NCI-H1930 (cell line): ENCODE data around the gene IRF9.

ENCODE experiments used
- DNase-seq, 2 experiments: peaks; one replicate each; lab custom pipeline; 2025; lab: John Stamatoyannopoulos, UW

IRF9 gene

DNA sequence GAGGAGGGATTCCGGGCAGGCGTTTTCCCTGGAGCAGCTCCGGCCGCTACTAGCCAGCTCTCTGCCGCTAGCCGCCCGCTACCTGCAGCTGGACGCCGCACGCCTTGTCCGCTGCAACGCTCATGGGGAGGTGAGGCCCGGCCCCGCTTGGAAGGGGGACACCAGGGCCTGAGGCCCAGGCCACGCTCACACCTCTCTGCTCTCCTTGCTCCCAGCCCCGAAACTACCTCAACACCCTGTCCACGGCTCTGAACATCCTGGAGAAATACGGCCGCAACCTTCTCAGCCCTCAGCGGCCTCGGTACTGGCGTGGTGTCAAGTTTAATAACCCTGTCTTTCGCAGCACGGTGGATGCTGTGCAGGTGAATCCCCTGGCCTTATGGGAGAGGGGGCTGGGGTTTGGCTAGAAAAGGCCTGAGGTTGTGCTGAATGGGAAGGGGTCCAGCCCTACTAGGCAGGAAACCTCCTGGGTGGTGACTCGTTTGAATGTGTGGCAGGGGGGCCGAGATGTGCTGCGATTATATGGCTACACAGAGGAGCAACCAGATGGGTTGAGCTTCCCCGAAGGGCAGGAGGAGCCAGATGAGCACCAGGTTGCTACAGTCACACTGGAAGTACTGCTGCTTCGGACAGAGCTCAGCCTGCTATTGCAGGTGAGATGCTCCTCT lies 13.2 kb upstream of the IRF9 start:
- DNase-seq, result no peak

DNA sequence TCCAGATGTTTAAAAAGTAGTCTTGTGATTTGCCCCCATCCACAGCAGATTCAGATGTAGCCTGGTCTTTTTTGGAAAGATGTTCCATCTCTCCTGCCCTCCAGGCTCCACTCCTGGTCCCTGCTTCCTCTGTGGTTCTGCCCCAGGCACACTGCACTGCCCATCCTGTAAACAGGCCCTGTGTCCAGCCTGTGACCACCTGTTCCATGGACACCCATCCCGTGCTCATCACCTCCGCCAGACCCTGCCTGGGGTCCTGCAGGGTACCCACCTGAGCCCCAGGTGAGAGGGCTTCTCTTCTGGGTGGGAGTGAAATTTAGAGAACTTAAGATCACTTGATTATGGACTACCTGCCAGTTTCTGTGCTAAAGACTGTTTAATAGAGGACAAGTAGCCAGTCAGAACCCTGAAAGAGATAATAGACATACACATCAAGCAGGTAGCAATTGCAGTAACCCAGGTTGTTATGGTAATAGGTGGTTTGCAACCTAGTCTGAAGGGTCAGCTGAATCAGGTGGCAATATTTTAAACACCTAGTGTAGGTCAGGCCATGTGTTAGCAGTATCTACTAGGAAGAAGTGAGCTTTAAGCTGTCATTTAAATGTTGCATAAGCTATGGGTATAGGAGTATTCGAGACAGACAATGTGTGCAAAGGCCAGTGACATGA lies 11.6 kb upstream of the IRF9 start:
- no peak for DNase-seq

DNA sequence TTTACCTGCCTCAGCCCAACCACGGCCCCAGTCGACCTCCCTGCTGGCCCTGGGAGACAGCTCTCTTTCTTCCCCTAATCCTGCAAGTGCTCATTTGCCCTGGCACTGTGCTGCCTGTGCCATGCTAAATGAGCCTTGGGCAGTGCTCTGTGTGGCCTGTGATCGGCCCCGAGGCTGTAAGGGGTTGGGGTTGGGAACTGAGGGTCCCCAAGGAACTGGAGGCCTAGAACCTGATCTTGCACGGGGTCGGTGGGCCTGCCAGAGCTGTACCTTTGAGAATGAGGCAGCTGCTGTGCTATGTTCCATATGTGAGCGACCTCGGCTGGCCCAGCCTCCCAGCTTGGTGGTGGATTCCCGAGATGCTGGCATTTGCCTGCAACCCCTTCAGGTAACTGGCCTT lies 11.0 kb upstream of the IRF9 start:
- DNase-seq, result no peak

DNA sequence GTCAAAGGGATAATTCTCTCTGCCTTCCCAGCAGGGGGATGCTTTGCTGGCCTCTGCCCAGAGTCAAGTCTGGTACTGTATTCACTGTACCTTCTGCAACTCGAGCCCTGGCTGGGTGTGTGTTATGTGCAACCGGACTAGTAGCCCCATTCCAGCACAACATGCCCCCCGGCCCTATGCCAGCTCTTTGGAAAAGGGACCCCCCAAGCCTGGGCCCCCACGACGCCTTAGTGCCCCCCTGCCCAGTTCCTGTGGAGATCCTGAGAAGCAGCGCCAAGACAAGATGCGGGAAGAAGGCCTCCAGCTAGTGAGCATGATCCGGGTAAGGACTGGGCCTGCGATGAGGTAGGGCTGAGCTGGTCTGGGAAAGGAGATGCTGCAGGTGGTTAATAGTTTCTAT lies 10.5 kb upstream of the IRF9 start:
- no peak for DNase-seq

DNA sequence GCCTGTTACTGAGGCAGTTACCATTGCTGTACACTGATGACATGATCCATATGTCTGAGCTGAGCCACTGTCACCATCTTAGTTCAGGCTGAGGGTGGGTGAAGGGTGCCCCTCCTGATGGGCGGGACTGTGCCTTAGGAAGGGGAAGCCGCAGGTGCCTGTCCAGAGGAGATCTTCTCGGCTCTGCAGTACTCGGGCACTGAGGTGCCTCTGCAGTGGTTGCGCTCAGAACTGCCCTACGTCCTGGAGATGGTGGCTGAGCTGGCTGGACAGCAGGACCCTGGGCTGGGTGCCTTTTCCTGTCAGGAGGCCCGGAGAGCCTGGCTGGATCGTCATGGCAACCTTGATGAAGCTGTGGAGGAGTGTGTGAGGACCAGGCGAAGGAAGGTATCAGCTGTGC lies 10.1 kb upstream of the IRF9 start:
- DNase-seq, result no peak

DNA sequence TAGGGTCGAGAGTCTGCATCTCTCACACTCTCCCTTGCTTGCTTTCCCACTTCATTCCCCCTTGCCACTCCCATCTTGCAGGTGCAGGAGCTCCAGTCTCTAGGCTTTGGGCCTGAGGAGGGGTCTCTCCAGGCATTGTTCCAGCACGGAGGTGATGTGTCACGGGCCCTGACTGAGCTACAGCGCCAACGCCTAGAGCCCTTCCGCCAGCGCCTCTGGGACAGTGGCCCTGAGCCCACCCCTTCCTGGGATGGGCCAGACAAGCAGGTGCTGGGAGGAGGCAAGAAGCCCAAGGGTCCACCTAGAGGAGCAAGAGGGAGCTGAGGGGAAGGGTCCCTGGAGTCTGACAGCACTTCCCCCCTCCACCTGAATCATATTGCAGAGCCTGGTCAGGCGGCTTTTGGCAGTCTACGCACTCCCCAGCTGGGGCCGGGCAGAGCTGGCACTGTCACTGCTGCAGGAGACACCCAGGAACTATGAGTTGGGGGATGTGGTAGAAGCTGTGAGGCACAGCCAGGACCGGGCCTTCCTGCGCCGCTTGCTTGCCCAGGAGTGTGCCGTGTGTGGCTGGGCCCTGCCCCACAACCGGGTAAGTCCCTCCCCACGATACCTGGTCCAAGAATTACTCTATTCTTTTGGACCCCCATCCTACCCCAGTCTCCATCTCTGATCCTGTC lies 9.5 kb upstream of the IRF9 start:
- no peak for DNase-seq

DNA sequence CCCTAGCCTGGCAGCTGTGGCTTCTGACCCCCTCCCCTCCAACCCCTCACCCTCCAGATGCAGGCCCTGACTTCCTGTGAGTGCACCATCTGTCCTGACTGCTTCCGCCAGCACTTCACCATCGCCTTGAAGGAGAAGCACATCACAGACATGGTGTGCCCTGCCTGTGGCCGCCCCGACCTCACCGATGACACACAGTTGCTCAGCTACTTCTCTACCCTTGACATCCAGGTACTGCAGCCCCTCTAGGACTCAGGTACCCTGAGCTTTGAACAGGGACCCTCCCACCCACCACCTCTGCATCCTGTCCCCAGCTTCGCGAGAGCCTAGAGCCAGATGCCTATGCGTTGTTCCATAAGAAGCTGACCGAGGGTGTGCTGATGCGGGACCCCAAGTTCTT lies 6.0 kb upstream of the IRF9 start:
- DNase-seq, result no peak

DNA sequence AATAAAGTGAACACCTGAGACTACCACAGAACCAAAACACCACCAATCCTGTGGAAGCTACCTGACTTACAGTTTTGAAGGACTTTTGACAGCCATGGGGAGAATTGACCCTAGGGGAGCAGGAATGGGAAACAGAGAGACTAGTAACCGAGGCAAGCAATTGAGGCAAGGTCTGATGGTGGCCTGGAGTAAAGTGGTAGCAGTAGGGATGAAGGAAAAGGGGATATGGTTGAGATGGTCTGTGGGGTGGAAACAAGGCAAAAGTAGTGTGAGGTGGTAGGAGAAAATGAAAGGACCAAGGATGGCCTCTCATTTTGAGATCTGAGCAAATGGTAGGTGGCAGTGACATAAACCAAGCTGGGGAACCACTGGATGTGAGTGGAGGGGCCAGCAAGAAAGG lies 4.2 kb upstream of the IRF9 start:
- no peak for DNase-seq

DNA sequence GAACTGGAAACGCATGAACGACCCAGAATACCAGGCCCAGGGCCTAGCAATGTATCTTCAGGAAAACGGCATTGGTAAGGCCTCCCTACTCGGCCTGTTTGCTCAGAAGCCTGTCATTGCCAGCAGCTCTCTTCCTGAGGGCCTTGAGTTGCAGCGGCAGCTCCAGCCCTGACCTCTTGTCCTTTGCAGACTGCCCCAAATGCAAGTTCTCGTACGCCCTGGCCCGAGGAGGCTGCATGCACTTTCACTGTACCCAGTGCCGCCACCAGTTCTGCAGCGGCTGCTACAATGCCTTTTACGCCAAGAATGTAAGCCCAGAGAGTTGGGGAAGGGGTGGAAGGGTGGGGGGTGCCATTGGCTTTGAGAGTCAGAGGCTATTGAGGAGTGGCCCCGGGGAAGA lies 3.7 kb upstream of the IRF9 start:
- DNase-seq, result no peak

DNA sequence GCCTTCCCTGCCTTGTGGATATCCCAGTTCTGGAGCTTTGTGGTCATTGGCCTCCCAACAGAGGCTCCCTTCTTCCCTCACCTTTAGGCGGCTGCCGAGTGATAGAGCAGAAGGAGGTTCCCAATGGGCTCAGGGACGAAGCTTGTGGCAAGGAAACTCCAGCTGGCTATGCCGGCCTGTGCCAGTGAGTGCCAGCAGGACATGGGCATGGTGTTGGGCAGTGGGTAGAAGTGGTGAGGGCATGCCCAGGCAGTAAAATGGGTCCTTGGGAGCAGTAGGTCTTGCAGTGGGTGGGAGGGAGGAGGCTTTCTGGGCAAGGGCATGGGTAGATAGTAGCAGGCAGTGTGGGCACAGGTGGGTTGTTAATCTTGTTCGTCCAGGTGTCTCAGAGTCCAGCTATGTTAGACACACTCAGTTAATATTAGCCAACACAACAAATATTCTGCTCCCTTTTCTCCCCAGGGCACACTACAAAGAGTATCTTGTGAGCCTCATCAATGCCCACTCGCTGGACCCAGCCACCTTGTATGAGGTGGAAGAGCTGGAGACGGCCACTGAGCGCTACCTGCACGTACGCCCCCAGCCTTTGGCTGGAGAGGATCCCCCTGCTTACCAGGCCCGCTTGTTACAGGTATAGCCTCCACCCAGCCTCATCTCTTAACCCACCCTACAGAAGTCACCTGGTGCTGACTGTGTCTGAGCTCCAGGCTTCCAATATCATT lies 1.1 kb upstream of the IRF9 start:
- no peak for DNase-seq

DNA sequence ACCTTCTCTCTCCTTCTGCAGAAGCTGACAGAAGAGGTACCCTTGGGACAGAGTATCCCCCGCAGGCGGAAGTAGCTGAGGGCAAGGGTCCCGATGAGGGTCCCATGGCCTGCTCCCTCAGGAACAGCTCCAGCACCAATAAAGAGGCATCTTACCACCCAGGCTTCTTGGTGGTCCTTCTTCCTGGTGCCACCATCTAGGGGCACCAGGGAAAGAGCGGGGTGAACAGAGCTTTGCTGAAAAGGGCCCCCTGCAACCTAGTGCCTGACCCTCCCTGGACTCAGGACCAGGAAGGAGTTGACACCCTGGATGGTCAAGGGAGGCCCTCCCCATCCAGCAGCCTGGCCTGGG lies 591 bp upstream of the IRF9 start:
- no peak for DNase-seq

DNA sequence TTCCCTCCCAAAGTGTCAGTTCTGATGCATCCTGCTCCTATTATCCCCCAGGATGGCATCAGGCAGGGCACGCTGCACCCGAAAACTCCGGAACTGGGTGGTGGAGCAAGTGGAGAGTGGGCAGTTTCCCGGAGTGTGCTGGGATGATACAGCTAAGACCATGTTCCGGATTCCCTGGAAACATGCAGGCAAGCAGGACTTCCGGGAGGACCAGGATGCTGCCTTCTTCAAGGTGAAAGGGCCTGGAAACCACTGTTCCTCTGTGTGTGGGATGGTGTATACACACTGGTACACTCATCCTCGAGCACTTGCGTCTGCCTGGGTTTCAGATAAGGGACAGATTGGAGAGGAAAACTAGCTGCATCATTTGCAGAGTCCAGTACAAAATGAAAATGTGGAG lies 1.0 kb downstream of the IRF9 start:
- no peak for DNase-seq

DNA sequence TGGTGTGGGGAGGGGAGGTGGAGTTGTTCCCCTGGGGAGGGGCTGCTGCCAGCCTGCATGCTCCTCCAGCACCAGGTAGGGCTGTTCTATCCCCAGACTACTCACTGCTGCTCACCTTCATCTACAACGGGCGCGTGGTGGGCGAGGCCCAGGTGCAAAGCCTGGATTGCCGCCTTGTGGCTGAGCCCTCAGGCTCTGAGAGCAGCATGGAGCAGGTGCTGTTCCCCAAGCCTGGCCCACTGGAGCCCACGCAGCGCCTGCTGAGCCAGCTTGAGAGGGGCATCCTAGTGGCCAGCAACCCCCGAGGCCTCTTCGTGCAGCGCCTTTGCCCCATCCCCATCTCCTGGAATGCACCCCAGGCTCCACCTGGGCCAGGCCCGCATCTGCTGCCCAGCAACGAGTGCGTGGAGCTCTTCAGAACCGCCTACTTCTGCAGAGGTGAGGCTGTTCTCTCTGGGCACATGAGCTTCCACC lies 3.5 kb downstream of the IRF9 start:
- no peak for DNase-seq

DNA sequence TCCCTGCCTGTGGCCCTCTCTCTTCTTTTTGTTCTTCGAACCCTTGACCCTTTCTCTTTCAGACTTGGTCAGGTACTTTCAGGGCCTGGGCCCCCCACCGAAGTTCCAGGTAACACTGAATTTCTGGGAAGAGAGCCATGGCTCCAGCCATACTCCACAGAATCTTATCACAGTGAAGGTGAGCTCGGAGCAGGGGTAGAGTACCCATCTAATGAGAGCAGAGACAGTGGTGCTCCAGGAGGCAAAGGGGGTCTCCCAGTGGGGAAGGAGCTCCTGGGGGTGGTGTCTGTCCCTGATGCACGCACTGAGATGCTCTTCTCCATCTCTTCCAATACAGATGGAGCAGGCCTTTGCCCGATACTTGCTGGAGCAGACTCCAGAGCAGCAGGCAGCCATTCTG lies 4.7 kb downstream of the IRF9 start:
- DNase-seq, result no peak

DNA sequence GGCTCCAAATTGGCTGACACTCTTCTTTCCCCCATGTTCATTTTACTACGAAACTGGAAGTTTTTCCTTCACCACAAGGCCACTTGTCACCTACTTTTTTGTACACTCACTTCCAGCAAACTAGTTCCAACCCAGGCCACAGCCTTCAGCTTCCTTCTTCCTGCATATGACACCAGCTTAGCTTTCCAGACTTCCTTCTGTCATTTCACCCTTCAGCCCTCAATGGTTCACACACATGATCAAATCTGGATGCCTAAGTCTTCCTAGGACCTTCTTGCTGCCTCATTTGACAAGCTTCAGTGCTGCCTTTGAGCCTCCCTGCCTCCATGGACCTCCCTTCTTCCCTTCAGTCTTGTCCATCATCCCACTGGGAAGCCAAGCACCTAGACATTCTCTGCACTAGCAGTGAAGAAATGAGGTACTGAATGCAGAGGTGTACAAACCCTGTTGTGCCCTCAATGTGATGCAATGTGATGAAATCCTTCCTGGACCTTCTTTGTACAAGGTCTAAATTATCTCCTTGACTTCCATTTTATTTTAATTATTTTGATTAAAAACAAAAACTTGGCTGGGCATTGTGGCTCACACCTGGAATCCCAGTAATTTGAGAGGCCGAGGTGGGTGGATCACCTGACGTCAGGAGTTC lies 6.5 kb downstream of the IRF9 start:
- peak in 1 of 2 experiments; percentile 28 for DNase-seq

DNA sequence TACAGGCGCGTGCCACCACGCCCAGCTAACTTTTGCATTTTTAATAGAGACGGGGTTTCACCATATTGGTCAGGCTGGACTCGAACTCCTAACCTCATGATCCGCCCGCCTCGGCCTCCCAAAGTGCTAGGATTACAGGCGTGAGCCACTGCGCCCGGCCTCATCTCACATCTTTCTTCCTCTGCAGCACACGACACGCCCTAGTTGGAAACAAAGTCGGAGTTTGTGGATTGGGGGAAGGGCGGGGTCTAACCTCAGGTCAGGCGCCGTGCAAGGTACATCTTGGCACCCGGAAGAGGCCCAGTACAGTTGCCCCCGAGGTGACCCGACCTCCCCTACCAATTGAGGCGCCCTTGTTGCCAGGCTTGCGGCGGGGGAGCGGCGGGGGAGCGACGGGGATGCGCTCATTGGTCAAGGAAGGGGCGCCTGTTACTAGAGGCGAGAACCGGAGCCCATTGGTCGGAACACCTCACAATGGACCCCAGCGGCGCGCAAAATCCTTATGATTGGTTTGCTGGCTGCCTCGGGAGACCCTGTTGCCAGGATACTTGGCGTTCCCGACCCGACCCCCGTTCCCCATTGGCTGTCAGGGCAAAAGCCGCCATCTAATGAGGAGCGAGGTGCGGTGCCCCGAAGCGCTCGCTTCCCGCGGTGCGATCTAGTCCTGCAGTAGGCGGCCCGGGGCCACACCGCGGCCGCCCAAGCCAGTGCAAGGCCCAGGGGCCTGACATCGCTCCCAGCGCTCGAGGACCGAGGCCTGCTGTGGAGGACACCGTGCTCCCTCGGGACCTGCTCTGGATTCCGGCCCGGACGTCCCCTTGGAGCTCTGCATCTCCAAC lies 10.6 kb downstream of the IRF9 start, which contains the start of gene REC8:
Gene REC8, plus strand, starts transcription at position 659 of the 839 bp plus-strand sequence. CDS start 473 bp downstream, outside the sequence.
- DNase-seq, result peak; percentile 63 to 82

DNA sequence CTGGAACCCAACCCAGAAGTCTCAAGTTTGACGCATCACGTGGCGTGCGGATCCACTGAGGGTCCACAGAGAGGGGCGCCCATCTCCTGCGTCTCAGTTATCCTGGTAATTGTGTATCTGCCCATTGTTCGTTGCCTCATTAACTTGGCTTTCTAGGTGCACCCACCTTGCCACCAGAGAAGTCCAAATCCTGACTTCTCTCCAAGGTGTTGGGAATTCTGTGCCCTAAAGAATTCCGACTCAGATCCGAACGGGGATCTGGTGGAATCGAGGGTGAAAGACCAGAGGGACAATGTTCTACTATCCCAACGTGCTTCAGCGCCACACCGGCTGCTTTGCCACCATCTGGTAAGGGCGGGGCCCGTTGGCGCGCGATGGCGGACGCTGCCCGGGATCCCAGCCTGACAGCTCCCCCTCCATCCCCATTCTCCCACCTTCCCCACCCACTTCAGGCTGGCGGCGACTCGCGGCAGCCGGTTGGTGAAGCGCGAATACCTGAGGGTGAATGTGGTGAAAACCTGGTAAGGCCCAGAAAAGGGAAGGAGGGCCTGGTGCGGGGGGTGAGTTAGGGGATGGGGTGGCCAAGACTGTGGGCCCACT lies 11.3 kb downstream of the IRF9 start:
- no peak for DNase-seq

DNA sequence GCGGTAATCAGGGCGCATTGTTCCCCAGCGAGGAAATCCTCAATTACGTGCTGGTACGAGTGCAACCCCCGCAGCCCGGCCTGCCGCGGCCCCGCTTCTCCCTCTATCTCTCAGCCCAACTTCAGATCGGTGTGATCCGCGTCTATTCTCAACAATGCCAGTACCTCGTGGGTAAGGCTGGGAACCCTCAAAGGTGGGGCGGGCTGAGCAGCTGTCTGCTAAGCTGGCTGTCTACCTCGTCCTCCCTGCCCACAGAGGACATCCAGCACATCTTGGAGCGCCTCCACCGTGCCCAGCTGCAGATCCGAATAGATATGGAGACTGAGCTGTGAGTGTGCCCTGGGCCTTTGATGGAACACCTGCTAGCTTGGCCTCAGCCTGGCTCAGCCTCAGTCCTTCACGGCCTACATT lies 11.8 kb downstream of the IRF9 start:
- DNase-seq, result no peak

DNA sequence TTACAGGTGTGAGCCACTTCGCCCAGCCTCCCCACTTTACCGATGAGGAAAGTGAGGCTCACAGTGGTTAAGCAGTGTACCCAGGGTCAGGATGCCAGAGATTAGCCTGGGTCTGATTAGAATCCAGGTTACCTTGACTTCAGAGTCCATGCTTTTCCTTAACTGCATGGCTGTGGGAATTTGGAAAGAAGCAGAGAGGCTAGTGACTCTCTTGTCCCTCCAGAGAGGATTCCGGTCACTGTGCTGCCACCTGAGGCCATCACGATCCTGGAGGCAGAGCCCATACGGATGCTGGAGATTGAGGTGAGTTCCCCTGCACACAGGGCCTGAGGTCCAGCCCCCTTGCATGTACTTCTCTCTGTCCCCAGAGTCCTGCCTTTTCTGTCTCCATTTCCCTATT lies 15.5 kb downstream of the IRF9 start:
- no peak for DNase-seq

DNA sequence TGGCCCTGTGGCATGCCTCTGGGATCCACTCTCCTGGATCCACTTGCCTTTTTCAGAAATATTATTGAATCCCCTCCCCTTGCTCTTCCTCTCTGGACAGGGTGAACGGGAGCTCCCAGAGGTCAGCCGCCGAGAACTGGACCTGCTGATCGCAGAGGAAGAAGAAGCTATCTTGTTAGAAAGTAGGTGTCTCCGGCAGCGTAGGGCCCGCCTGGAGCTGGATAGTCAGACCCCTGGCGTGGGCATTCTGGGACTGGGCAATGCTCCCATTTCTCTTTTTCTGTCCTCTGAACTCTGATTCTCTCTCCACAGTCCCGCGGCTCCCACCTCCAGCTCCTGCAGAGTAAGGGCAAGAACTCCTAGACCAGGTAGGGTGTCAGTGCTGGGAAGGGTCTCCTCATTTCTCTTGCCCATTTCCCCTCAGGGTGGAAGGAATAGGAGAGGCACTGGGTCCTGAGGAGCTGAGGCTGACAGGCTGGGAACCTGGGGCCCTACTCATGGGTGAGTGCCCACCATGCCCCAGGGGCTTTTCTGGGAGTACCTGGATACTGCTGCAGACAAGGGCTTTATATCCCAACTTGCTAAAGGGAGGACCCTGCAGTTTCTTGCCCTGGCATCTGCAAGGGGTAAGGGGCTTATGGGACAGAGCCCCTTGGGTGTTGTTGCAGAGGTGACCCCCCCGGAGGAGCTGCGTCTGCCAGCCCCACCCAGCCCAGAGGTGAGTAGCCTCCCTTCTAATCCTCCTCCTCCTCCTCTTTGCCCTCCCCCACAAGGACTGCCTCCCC lies 16.2 kb downstream of the IRF9 start:
- no peak for DNase-seq
